ENCODE measurements around the gene CACNG1. TPM values are rescaled to one million over a fixed set of nuclear protein-coding genes. Genes with fewer than 3 reads are reported as not detected.

Gene CACNG1
- total and polyA plus RNA-seq, 2 of the 4 experiments (the other 2 are of a cell fraction), result not detected

DNA sequence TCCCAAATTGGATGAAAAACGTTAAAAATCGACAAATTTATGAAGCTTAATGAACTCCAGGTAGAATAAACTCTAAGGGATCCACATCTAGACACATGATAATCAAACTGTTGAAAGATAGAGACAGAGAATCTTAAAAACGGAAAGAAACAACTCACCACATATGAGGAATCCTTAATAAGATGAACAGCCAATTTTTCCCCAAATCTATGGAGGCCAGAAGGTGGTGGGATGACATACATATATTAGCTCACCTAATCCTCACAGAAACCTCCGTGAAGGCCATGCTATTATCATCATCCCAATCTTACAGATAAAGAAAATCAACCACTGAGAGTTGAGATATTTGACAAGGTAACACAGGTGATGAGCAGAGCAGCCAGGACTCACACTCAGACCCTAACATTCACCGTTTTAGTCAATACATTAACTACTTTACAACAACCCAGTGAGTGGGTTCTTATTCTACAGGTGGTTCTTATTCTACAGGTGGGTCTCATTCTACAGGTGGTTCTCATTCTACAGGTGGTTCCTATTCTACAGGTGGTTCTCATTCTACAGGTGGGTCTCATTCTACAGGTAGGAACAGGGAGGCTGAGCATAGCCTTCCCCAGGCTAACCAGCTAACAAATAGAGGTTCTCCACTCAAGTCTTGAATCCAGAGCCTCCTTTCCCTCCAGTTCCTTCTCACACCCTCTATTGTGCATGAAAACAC, 4.8 kb downstream of the CACNG1 start:
- BruUV-seq (replicated peaks), result no TSS peak
- Histone ChIP-seq H3K9me3 (ENCODE audit: control insufficient read depth, insufficient read depth, low read length) (peaks cover 20% of the 10 kb centered on the region), H2AK9ac (replicated peaks; ENCODE audit: low read depth, low read length, poor library complexity) (no peak overlapping the region), H3K14ac (replicated peaks; ENCODE audit: low read depth, low read length) (no peak overlapping the region), H3K9me1 (ENCODE audit: insufficient read depth, low read length) (no peaks in the 10 kb centered on the region), H4K20me1 (ENCODE audit: insufficient read depth, low read length) (no peaks in the 10 kb centered on the region), H2AK5ac (ENCODE audit: low read depth, low read length) (no peak overlapping the region), H3K27ac (ENCODE audit: insufficient read depth, low read length) (no peak overlapping the region), H3K23ac (ENCODE audit: low read depth, low read length) (no peak overlapping the region), H2AFZ (replicated peaks; ENCODE audit: low read length, poor library complexity) (no peak overlapping the region), H3K4me3 (ENCODE audit: insufficient read depth, low read depth, low read length) (no peak overlapping the region), H3K18ac (ENCODE audit: low read depth, low read length) (no peak overlapping the region), H3K79me1 (ENCODE audit: low read depth in 1 of 2, low read length in 2 of 2) (no peaks in the 10 kb centered on the region), H3K4me2 (ENCODE audit: low read depth, low read length) (no peak overlapping the region), H3K27me3 (ENCODE audit: control insufficient read depth, insufficient read depth, low read length) (peaks cover 17% of the 10 kb centered on the region), H3K56ac (ENCODE audit: extremely low read depth, insufficient read depth, low read length) (no peak overlapping the region), H4K91ac (ENCODE audit: insufficient read depth, low read depth, low read length) (no peak overlapping the region), H4K5ac (ENCODE audit: low read depth, low read length) (no peak overlapping the region), H3K36me3 (ENCODE audit: control insufficient read depth, insufficient read depth, low read length) (no peaks in the 10 kb centered on the region), H2BK20ac (ENCODE audit: low read depth, low read length) (no peak overlapping the region), H2BK120ac (ENCODE audit: low read depth, low read length) (no peak overlapping the region), H4K8ac (ENCODE audit: low read depth in 2 of 2, low read length in 2 of 2) (no peak overlapping the region), H2BK5ac (ENCODE audit: low read depth, low read length, poor library complexity, severe bottlenecking) (no peak overlapping the region), H2BK15ac (ENCODE audit: low read depth, low read length) (no peak overlapping the region), H3K4me1 (ENCODE audit: control insufficient read depth, insufficient read depth, low read length) (no peaks in the 10 kb centered on the region), H3K9ac (ENCODE audit: low read depth, low read length) (no peak overlapping the region), H3K4ac (ENCODE audit: low read depth, low read length) (no peak overlapping the region)
- DNase-seq, result no peak
- in situ Hi-C loops (cut with MboI; ENCODE audit: low sequenced_read_pairs), result no loop called here
- no CpG with 5 or more reads among the region's 5 CpGs for WGBS, 2 experiments (ENCODE audit: extremely low coverage in 2 of 2, insufficient read length in 1 of 2)
- intact Hi-C loops (cut with micrococcal nuclease), result no loop called here
- POLR2A ChIA-PET (ENCODE audit: unreplicated experiment), result no interaction called here
- TF ChIP-seq NFE2L2 (IDR thresholded peaks at IDR 0.05; ENCODE audit: low read depth, low read length) (no peak), RAD21 (IDR thresholded peaks at IDR 0.05; ENCODE audit: low read length) (no peak), POLR2A (IDR thresholded peaks at IDR 0.05; ENCODE audit: low read depth, low read length) (no peak), MAFK (IDR thresholded peaks at IDR 0.05; ENCODE audit: low read depth, low read length) (no peak), RFX5 (IDR thresholded peaks at IDR 0.05; ENCODE audit: low read depth, low read length) (no peak), FOS (IDR thresholded peaks at IDR 0.05; ENCODE audit: low read depth, low read length) (no peak), CHD1 (IDR thresholded peaks at IDR 0.05; ENCODE audit: low read depth, low read length) (no peak), MXI1 (IDR thresholded peaks at IDR 0.05; ENCODE audit: borderline replicate concordance, low read depth, low read length) (no peak), RCOR1 (IDR thresholded peaks at IDR 0.05; ENCODE audit: insufficient replicate concordance, low read length) (no peak), SMC3 (IDR thresholded peaks at IDR 0.05; ENCODE audit: low read depth, low read length) (no peak), BHLHE40 (IDR thresholded peaks at IDR 0.05; ENCODE audit: low read depth, low read length) (no peak), CEBPB (IDR thresholded peaks at IDR 0.05; ENCODE audit: low read depth, low read length) (no peak)
- TF ChIP-seq, protein P1, sequence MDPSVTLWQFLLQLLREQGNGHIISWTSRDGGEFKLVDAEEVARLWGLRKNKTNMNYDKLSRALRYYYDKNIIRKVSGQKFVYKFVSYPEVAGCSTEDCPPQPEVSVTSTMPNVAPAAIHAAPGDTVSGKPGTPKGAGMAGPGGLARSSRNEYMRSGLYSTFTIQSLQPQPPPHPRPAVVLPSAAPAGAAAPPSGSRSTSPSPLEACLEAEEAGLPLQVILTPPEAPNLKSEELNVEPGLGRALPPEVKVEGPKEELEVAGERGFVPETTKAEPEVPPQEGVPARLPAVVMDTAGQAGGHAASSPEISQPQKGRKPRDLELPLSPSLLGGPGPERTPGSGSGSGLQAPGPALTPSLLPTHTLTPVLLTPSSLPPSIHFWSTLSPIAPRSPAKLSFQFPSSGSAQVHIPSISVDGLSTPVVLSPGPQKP (IDR thresholded peaks at IDR 0.05; ENCODE audit: borderline replicate concordance, low read depth, low read length), result no peak
- TF ChIP-seq, protein P2, sequence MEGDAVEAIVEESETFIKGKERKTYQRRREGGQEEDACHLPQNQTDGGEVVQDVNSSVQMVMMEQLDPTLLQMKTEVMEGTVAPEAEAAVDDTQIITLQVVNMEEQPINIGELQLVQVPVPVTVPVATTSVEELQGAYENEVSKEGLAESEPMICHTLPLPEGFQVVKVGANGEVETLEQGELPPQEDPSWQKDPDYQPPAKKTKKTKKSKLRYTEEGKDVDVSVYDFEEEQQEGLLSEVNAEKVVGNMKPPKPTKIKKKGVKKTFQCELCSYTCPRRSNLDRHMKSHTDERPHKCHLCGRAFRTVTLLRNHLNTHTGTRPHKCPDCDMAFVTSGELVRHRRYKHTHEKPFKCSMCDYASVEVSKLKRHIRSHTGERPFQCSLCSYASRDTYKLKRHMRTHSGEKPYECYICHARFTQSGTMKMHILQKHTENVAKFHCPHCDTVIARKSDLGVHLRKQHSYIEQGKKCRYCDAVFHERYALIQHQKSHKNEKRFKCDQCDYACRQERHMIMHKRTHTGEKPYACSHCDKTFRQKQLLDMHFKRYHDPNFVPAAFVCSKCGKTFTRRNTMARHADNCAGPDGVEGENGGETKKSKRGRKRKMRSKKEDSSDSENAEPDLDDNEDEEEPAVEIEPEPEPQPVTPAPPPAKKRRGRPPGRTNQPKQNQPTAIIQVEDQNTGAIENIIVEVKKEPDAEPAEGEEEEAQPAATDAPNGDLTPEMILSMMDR (conservative IDR thresholded peaks at IDR 0.05; ENCODE audit: low read depth, low read length), result no peak
- TF ChIP-seq, protein P3, sequence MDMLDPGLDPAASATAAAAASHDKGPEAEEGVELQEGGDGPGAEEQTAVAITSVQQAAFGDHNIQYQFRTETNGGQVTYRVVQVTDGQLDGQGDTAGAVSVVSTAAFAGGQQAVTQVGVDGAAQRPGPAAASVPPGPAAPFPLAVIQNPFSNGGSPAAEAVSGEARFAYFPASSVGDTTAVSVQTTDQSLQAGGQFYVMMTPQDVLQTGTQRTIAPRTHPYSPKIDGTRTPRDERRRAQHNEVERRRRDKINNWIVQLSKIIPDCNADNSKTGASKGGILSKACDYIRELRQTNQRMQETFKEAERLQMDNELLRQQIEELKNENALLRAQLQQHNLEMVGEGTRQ (IDR thresholded peaks at IDR 0.05; ENCODE audit: low read depth, low read length), result no peak
- dilution Hi-C loops (cut with HindIII; ENCODE audit: low sequenced_read_pairs, unreplicated experiment), result no loop called here
- CTCF ChIA-PET, result no interaction called here
- no peak for ATAC-seq (ENCODE audit: low read depth)

All from IMR-90 (cell line).